Kidney (tissue), 14 donors: ENCODE results near the gene PLCB1. TPM values are rescaled to one million over a fixed set of nuclear protein-coding genes. Genes with fewer than 3 reads are reported as not detected.

Source experiments
- DNase-seq, 5 donors: peaks; one replicate each; pipeline ENCODE4 v3.0.0-alpha.2; 2013 to 2020
- FAIRE-seq: peaks from 2 replicates; lab custom pipeline; 2012; peaks lifted over from hg19 to GRCh38; lab: Jason Lieb, UNC
- H3K27ac ChIP-seq, 2 donors: one replicate each; pipeline ENCODE4 v1.7.0; 2013; ENCODE audit warnings: low read depth in 2 of 2, low read length in 2 of 2, inconsistent platforms in 1 of 2
- H3K27me3 ChIP-seq: one replicate; pipeline ENCODE4 v1.7.1; 2013; ENCODE audit warnings: low read length, inconsistent platforms; ENCODE audit not compliant: control insufficient read depth, insufficient read depth
- H3K36me3 ChIP-seq, 3 donors: one replicate each; pipeline versions ENCODE4 v1.7.0 to v1.7.1; 2013; ENCODE audit warnings: low read length in 3 of 3, control low read depth in 1 of 3, inconsistent platforms in 1 of 3; ENCODE audit not compliant: insufficient read depth in 3 of 3, control insufficient read depth in 2 of 3
- H3K4me1 ChIP-seq, 3 donors: one replicate each; pipeline versions ENCODE4 v1.7.0 to v1.7.1; 2013; ENCODE audit warnings: low read length in 3 of 3, inconsistent platforms in 1 of 3, low read depth in 1 of 3; ENCODE audit not compliant: control insufficient read depth in 2 of 3, insufficient read depth in 2 of 3
- H3K4me3 ChIP-seq, 3 donors: one replicate each; pipeline versions ENCODE4 v1.7.0 to v1.8.1; 2013; ENCODE audit warnings: low read length in 3 of 3, control low read depth in 1 of 3, inconsistent platforms in 1 of 3
- H3K9ac ChIP-seq, 3 donors: one replicate each; pipeline versions ENCODE4 v1.7.0 to v1.7.1; 2013; ENCODE audit warnings: low read length in 3 of 3, control low read depth in 1 of 3, inconsistent platforms in 1 of 3
- H3K9me3 ChIP-seq, 3 donors: one replicate each; pipeline versions ENCODE4 v1.7.0 to v1.7.1; 2013; ENCODE audit warnings: low read length in 3 of 3, control low read depth in 1 of 3, inconsistent platforms in 1 of 3; ENCODE audit not compliant: control insufficient read depth in 2 of 3, insufficient read depth in 1 of 3
- intact Hi-C: fragments of 100-400 bp; cut with DNase I; formaldehyde crosslinking; loops from one replicate; pipeline ENCODE4 v1.11.1; 2022
- polyA plus RNA-seq: library from polyadenylated mRNA; stranded (reverse); fragments of 350-450 nt; fragmentation: Illumina TruSeq; extraction: RNeasy Lipid Tissue Mini Kit (QIAGEN cat#74804); gene quantifications from one replicate; pipeline ENCODE4 v1.2.3, GENCODE V29; 2014; ENCODE audit warnings: low read depth, low replicate concordance; ENCODE audit not compliant: insufficient read depth
- total RNA-seq: library from RNA; stranded (reverse); fragmentation: NEBNext Ultra II Directional; extraction: Animal tissue kit (Norgen Biotek cat#: 25700); gene quantifications from one replicate; pipeline ENCODE4 v1.2.1, GENCODE V29; 2021
- TF ChIP-seq, protein P1 (sequence below): IDR thresholded peaks from 3 replicates; pipeline ENCODE4 v1.5.1; 2012; ENCODE audit warnings: mild to moderate bottlenecking, moderate library complexity, borderline replicate concordance; ENCODE audit not compliant: insufficient read depth; ENCODE audit errors: extremely low read depth
- donor health status: control.
- donor health status: control.
- donor health status: control.
- donor health status: control.
- donor health status: control.
- donor health status: DM: yes; HTN: yes; CAD: no.
- donor health status: Normal renal cell carcinoma (clear cell type).

PLCB1 gene
- total and polyA plus RNA-seq, 2 donors from 2014 or later = 9.4 to 107 TPM

DNA sequence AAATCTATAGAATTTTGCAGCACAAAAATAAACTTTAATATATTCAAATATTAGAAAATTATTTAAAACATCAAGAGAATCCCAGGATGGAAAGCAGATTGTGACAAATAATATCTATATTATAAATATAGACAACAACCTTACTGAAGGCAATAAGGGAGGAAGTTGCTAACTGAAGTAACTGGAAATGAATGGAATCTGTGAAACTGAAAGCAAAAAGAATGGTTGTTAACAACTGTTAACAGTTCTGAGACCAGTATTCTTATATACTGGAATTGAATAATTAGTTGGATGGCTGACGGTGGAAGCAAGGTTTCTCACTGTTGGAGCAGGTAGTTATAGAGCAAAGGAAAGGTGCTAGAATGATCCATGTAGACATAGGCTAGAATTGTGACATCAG, 220.4 kb downstream of the PLCB1 start:
- Histone ChIP-seq H3K4me3 (no peak overlapping the region), H3K27ac (no peak overlapping the region), H3K4me1 (no peaks in the 10 kb centered on the region), H3K36me3 (no peaks in the 10 kb centered on the region), H3K9me3 (no peaks in the 10 kb centered on the region), H3K27me3 (no peaks in the 10 kb centered on the region), H3K9ac (no peak overlapping the region)
- no peak for DNase-seq
- TF ChIP-seq, protein P1, sequence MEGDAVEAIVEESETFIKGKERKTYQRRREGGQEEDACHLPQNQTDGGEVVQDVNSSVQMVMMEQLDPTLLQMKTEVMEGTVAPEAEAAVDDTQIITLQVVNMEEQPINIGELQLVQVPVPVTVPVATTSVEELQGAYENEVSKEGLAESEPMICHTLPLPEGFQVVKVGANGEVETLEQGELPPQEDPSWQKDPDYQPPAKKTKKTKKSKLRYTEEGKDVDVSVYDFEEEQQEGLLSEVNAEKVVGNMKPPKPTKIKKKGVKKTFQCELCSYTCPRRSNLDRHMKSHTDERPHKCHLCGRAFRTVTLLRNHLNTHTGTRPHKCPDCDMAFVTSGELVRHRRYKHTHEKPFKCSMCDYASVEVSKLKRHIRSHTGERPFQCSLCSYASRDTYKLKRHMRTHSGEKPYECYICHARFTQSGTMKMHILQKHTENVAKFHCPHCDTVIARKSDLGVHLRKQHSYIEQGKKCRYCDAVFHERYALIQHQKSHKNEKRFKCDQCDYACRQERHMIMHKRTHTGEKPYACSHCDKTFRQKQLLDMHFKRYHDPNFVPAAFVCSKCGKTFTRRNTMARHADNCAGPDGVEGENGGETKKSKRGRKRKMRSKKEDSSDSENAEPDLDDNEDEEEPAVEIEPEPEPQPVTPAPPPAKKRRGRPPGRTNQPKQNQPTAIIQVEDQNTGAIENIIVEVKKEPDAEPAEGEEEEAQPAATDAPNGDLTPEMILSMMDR = no peak
- intact Hi-C loops = no loop called here
- FAIRE-seq = no peak

GRCh38 chr20:8353512-8353911, 221.4 kb downstream of the PLCB1 start:
- intact Hi-C loops = no loop called here
- H3K27ac ChIP-seq = no peak overlapping the region
- no peak for DNase-seq

DNA sequence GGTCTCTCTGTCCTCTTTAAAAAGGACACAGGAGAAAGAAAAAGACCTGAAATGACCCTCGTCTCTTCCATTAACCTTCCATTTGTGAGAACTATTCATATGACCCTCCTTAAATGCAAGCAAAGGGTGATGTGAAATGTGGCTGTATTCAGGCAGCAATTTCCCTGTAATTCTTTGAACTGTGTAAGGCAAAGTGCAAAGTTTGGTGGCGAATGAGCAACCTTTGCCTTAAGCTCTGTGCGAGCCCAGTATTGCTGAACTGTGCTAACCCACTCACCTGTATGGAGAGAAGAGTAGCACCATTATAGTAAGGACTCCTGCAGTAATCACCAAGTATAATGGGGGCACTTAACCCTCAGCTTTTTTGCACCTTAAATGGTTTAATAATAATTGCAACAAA, 223.4 kb downstream of the PLCB1 start:
- H3K27me3 ChIP-seq = no peaks in the 10 kb centered on the region
- FAIRE-seq (no peak), DNase-seq (no peak)
- no peaks in the 10 kb centered on the region for H3K9me3 ChIP-seq
- no peaks in the 10 kb centered on the region for H3K4me1 ChIP-seq
- H3K36me3 ChIP-seq = no peaks in the 10 kb centered on the region
- H3K9ac ChIP-seq = no peak overlapping the region
- H3K27ac ChIP-seq = no peak overlapping the region
- no peak overlapping the region for H3K4me3 ChIP-seq
- TF ChIP-seq, protein P1 = no peak
- intact Hi-C loops = no loop called here

More at GRCh38 chr20:8353512-8353911, 221.4 kb downstream of the PLCB1 start:
- H3K27me3 ChIP-seq = no peaks in the 10 kb centered on the region
- no peaks in the 10 kb centered on the region for H3K4me1 ChIP-seq
- TF ChIP-seq, protein P1 = no peak
- no peak for FAIRE-seq
- no peak overlapping the region for H3K4me3 ChIP-seq
- H3K36me3 ChIP-seq = no peaks in the 10 kb centered on the region
- H3K9ac ChIP-seq = no peak overlapping the region
- no peaks in the 10 kb centered on the region for H3K9me3 ChIP-seq

DNA sequence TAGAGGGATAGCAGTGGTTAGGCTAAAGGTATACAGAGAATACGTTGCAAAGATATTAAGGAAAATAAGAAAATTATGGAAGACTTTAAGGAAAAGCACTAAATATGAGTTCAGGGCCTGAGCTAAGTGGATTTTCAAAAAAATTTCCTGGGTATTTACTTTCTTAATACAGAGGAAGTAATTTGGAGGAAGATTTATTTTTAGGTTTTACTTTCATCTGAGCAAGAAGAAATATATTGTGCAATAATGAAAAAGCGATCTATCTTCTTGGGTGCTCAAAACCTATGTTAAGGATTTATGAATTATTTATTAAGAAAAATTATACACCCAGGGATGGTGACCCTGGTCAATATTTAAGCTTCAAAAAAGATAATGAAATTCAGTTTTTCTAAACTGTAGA, 224.7 kb downstream of the PLCB1 start:
- FAIRE-seq (no peak), DNase-seq (no peak)
- H3K27me3 ChIP-seq = no peaks in the 10 kb centered on the region
- no peaks in the 10 kb centered on the region for H3K4me1 ChIP-seq
- no peaks in the 10 kb centered on the region for H3K9me3 ChIP-seq
- TF ChIP-seq, protein P1 = no peak
- no peak overlapping the region for H3K27ac ChIP-seq
- intact Hi-C loops = no loop called here
- H3K36me3 ChIP-seq = no peaks in the 10 kb centered on the region
- H3K9ac ChIP-seq = no peak overlapping the region
- H3K4me3 ChIP-seq = no peak overlapping the region
